GM19397 (cell line): ENCODE measurements around the gene TTLL5.

Experiments used
- ATAC-seq: cut with Tn5 transposase; IDR thresholded peaks from one replicate; pipeline ENCODE4 v1.9.1; 2021; ENCODE audit warnings: mild to moderate bottlenecking, moderate library complexity; ENCODE audit not compliant: unreplicated experiment

TTLL5 gene

GRCh38 chr14:75726321-75726720, 65.3 kb downstream of the TTLL5 start:
- no peak for ATAC-seq

- no peak for ATAC-seq
Measured at GRCh38 chr14:75727124-75727523, 66.1 kb downstream of the TTLL5 start.

DNA sequence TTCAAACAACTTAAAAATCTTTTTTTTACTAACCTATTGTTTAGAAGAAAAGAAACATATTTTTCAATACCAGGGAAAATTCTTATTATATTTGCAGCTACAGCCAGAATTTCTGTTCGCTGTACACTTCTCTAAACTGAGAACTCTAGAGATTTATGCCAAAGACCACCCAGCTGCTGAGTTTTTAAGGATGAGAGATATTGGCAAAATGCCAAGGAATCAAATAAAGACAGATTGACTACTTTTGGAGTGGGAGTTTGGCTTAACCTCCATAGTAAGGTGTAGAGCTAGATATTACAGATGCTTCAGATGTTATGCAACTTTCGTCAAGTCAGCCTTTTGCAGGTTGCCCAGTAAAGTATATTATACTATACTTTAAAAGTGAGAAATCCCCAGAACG, 71.8 kb downstream of the TTLL5 start:
- no peak for ATAC-seq

GRCh38 chr14:75734854-75735253, 73.8 kb downstream of the TTLL5 start:
- no peak for ATAC-seq

DNA sequence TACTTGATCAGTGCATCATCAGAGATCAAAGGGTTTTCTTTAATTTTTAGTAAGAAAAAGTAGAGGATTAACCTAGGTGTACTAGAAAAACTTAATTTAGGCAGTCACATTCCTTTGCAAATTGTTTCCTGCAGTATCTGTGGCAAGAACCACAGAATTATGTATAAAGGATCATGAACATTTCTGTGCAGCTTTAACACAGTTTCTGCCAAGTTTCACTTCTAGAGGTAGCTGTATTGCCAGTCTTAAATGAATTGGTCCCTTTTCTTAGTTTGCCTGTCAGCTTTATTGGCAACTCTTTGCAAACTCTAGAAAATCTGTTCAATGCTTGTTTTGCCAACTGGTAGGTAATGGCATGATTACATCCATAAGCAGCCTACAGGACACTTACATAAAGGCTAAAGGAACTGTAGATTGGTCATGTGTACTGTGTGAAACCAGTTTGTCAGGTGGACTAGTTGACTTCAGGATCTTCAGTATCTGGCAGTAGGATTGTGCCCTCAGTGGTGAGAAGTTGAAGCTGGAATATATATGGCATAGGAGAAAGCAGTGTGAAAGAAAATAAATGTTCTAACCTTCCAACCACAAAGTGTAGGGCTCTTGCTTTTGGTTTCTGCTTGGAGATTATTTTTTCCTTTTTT, 75.9 kb downstream of the TTLL5 start:
- no peak for ATAC-seq

DNA sequence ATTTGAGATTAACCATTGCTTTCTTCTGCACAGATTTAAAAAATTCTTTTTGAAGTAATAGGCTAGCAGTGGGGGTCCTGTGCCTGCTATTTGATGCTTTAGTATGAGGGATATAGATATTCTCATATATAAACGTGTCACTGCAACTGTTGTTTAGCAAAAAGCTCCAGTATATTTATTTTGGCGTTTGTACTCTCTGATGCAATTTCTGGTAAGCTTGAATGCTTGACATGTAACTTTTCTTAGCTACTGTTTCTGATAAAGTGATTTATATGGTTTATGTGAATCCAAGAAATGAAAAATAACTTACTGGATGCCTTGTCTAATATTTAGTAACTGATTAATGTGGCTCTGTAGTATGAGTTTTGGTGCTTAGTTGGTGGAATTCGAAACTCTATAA, 77.1 kb downstream of the TTLL5 start:
- ATAC-seq = no peak

DNA sequence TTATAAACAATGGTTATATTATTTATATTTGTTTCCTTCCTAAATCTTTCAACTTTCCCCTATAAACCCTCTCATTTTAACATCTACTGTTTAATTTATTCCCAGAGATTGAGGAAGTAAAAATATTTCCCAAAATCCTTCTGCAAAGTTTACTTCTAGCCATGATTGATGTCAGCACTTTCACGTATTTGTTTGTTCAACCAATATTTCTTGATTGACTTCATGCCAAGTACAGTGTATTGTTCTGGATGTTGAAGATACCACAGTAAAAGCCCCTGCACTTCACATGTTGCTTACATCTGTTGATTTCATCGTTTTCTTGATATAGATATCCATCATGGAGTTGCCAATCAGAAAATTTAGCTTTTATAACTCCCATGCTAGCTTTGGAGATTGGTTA, 81.8 kb downstream of the TTLL5 start:
- ATAC-seq = no peak

- ATAC-seq = no peak
Measured at GRCh38 chr14:75747899-75748298, 86.9 kb downstream of the TTLL5 start.

DNA sequence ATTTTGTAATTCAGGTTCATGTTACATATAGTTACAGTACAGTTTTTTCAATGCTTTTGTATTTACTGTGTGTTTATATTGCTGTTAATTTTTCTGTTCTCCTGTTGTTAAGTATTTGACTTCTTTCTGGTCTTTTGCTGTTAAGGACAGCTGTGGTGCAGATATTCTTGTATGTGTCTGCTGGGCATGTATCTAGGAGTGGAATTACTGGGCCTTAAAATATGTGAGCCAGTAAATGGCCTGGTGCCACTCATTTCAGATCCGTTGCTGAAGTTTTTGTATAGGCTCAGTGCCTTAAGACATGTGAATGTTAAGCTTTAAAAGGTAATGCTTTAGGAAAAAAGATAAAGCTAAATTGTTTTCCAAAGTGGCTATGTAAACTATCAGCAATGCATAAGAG, 87.3 kb downstream of the TTLL5 start:
- no peak for ATAC-seq

DNA sequence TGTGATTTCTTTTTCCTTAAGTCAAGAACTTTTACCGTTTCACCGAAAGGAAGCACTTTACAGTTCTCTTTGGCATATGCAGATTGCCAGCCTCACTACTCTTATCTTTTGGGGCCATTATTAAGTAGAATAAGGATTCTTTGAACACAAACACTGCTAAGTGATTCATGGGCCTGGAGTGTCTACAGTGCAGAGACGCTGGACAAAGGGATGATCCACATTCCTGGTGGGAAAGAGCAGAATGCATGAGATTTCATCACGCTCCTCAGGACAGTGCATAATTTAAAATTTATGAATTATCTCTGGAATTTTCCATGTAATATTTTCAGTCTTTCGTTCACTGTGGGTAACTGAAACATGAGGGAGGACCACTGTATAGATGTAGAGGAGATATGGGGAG, 90.2 kb downstream of the TTLL5 start:
- no peak for ATAC-seq

GRCh38 chr14:75752086-75752485, 91.0 kb downstream of the TTLL5 start:
- no peak for ATAC-seq

DNA sequence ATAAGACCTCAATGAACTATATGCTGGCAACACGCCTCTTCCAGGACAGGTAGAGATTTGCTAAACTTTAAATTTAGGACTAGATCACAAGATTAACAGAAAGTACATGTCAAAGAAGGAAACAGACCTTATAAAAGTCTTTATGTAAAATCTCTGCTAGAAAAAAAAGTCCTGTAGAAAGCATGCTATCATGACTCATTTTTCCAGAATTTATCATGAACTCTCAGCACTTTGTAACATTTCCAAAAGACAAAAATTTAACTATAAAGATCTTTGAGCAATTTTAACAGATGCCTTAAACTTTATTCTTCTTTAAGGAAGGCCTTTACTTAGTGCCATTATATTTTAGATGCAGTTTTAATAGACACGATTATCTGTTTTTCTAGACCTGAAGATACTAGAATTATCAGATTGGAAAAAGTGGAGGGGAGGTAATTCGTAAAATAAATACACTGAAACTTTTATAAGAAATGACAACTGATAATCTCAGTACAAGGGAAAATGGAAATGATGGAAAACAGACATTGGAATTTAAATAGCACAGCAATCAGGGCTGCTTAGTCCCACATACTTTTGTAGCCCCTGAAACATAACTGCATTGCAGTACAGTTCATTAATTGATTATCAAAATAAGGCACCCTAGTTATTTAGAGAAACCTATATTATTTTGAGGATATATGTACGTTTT, 92.0 kb downstream of the TTLL5 start:
- ATAC-seq = no peak

GRCh38 chr14:75753696-75754095, 92.7 kb downstream of the TTLL5 start:
- no peak for ATAC-seq

DNA sequence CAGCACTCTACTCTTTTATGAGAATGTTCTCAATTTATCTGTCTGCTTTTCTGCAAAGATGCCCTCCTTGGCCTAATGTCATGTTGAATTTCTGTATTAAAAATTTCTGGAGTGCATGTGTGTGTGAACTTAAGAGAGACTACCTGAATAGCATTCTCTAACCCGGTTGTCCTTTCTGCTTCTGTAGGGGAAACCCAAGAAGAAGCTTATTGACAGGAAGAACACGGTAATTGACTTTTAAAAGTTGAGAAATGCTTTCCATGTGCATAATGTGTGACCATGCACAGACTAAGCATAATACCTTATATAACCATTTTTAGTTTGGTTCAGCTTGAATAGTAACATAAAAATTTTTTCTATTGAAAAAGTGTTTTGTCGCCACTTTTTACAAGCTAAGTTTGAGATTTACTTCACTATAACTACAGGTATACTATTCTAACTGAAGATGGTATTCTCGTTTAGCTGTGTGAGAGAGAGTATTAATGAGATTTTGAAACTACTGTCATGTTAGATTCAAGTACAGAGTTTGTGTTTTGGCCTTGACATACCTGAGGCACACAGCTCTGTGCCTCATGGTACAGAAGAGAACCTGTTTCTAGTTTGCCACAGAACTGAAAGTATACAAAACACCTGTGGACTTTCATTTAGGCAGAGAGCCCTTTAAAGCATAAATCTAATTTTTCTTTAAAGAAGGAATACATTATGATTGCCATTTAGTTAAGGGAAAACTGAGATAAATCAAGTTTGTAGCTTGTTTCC, 96.8 kb downstream of the TTLL5 start:
- no peak for ATAC-seq

DNA sequence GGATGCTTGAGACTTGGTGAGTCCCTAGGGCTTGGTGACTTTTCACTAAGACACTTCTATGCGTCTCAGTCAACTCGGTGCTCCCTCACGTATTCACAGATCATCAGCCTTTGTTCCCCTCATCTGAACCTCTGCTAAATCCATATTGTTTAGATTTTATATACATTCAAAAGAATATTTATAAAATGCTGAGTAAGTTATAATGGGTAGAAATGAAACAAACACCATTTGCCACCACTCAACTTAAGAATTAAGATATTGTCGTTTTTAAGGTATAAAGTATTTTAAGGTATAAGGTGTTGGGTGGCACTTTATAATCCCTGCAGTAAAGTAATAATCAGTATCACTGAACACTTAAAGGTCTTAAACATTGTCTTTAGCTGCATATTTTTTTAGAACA, 103.0 kb downstream of the TTLL5 start:
- ATAC-seq = no peak

GRCh38 chr14:75769047-75769685, 108.1 kb downstream of the TTLL5 start:
- no peak for ATAC-seq

DNA sequence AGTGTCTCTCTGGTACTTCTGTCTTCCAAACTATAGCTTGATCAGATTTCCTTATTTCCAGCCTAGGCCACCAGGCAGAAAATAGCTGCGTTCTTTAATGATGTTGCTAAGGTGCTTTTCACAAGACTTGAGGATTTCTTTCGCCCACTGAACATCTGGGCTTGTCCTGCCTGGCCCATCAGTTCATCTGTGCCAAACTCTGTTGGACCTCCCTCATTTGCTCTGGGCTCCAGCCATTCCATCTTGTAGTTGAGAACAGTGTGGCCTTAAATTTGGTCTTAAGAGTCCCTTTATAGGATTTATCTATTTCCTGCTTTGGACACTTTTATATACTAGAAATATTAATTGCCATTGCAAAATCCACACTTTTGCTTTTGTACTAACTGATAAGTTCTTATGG, 109.6 kb downstream of the TTLL5 start:
- ATAC-seq = no peak

DNA sequence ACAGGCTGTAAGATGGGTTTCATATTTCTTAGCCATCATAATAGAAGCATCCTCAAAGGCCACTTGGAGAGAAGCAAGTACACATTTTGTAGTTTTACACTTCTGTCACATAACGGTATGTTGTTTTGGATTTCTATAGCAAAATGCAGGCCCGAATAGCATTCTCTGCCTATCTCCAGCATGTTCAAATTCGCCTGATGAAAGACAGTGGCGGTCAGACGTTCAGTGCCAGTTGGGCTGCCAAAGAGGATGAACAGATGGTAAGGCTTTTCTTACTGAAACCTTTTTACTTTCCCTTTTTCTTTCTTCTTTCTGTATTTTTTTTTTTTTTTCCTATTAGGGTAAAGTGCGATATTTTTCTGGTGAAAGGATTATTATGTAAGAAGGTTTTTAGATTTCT, 110.5 kb downstream of the TTLL5 start:
- ATAC-seq = no peak

- no peak for ATAC-seq
Measured at GRCh38 chr14:75773046-75773445, 112.0 kb downstream of the TTLL5 start.

GRCh38 chr14:75781096-75781495, 120.0 kb downstream of the TTLL5 start:
- ATAC-seq = no peak

DNA sequence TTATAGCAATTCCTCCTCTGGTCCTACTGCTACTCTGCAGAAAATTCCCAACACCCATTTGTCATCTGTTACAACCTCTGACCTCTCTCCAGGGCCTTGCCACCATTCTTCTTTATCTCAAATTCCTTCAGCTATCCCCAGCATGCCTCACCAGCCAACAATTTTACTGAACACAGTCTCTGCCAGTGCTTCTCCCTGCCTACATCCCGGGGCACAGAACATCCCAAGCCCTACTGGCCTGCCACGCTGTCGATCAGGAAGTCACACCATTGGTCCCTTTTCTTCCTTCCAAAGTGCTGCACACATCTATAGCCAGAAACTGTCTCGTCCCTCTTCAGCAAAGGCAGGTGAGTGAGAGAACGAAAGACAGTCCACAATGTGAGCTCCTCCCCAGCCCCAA, 122.1 kb downstream of the TTLL5 start:
- ATAC-seq = no peak
